GM13976 (cell line): ENCODE results near the gene TOPBP1.
A peak's percentile ranks its signal among the peaks of the same experiment; 100 is the strongest.

Experiments
- DNase-seq: peaks from one replicate; pipeline ENCODE4 v3.0.0; 2012; ENCODE audit warnings: low spot score
- CTCF ChIP-seq: IDR thresholded peaks from 2 replicates; pipeline ENCODE4 v1.5.1; 2012; ENCODE audit warnings: borderline replicate concordance, mild to moderate bottlenecking; ENCODE audit not compliant: insufficient read depth; ENCODE audit errors: extremely low read depth, missing control alignments, control extremely low read depth
- in situ Hi-C: fragments of 300-500 bp; cut with MboI; formaldehyde crosslinking; loops from one replicate; pipeline ENCODE4 v1.12.0; 2022; ENCODE audit warnings: low sequenced_read_pairs, mixed read lengths, inconsistent platforms; ENCODE audit not compliant: unreplicated experiment

TOPBP1 gene

GRCh38 chr3:133574260-133574881 lies 87.4 kb downstream of the TOPBP1 start:
- DNase-seq: peak; percentile 76
- in situ Hi-C loops: loop anchor here (10.0 kb wide), 1 partner anchor 110 kb away; no protein-coding TSS in a partner anchor
- peak; percentile 27 for TF ChIP-seq CTCF

- in situ Hi-C loops: loop anchor here (10.0 kb wide), 1 partner anchor 109 kb away; no protein-coding TSS in a partner anchor
- DNase-seq: no peak
- TF ChIP-seq CTCF: no peak
These were observed 88.0 kb downstream of the TOPBP1 start, which contains the start of gene CDV3 for GRCh38 chr3:133573629-133574194. Gene CDV3, plus strand, starts transcription at chr3:133573686. Its CDS starts 359 bp downstream, at chr3:133574045.

DNA sequence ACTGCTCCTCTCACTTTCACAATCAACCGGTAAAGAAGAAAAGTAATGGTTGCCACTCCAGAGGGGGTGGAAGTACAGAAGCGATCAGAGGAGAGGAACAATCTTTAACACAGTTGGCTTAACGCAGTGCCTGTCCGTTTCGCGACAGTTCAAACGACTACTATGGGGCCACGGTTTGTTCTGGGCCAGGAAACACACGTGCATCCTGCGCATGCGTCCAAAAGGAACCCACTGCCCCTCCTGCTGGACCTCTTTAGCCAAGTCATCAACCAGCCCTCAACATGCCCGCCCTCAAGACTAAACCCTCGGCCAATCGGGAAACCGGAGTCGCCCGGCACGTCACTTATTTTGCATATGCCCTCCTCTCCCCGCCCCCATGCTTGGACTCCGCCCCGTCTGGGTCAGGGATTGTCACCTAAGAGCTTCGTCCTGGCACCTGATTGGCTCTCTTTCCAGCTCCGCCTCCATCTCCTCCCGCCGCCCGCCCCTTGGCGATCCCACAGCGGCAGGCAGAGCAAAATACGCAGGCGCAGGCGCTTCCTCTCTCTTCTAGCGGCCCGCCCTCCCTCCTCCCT lies 88.6 kb downstream of the TOPBP1 start:
- TF ChIP-seq CTCF: peak; percentile 2
- peak; percentile 92 for DNase-seq
- in situ Hi-C loops: loop anchor here (10.0 kb wide), 1 partner anchor 108 kb away; no protein-coding TSS in a partner anchor

- in situ Hi-C loops: loop anchor here (10.0 kb wide), 1 partner anchor 108 kb away; no protein-coding TSS in a partner anchor
- peak; percentile 51 for DNase-seq
- TF ChIP-seq CTCF: no peak
These were observed 89.3 kb downstream of the TOPBP1 start for GRCh38 chr3:133572158-133573053.

- no peak for DNase-seq
- in situ Hi-C loops: loop anchor here (10.0 kb wide), 1 partner anchor 106 kb away; no protein-coding TSS in a partner anchor
- TF ChIP-seq CTCF: no peak
These were observed 90.8 kb downstream of the TOPBP1 start for GRCh38 chr3:133570937-133571320.

DNA sequence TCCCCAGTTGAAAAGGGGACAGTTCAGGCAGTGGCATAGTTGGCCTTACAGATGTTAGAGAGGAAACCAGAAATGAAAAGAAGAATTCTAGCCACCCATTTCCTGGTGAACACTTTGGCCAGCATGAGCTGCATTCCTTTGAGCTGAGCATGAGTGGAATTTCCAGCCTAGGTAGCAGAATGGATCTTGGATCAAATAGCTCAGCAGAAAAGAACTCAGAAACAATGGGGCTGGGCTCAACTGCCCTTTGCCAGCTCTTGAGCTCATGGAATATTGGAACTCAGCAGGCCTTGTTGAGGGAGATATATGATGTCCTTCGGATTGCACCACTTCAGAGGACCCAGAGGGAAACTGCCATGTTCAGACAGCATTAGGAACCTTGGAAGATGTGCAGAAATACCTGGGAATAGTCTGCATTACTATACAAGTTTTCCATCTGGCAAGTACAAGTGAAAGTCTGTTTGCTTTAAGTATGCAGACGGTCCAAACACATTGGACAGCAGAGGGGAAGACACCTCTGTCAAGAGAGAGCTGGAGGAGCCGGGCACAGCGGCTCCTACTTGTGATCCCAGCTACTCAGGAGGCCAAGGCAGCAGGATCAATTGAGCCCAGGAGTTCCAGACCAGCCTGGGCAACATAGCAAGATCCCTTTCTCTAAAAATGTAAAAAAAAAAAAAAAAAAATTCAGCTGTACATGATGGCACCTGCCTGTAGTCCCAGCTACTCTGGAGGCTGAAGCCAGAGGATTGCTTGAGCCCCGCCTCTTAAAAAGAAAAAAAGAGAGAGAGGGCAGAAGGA lies 91.4 kb downstream of the TOPBP1 start:
- no peak for DNase-seq
- in situ Hi-C loops: loop anchor here (10.0 kb wide), 1 partner anchor 106 kb away; no protein-coding TSS in a partner anchor
- no peak for TF ChIP-seq CTCF
